NCI-H146 treated with DMSO at 0.1 percent for 48 hours (cell line): ENCODE measurements around the gene APBA1.

Source experiments
- DNase-seq: peaks from one replicate; lab custom pipeline; 2025; ENCODE audit not compliant: unreplicated experiment; lab: John Stamatoyannopoulos, UW

APBA1 gene

DNA sequence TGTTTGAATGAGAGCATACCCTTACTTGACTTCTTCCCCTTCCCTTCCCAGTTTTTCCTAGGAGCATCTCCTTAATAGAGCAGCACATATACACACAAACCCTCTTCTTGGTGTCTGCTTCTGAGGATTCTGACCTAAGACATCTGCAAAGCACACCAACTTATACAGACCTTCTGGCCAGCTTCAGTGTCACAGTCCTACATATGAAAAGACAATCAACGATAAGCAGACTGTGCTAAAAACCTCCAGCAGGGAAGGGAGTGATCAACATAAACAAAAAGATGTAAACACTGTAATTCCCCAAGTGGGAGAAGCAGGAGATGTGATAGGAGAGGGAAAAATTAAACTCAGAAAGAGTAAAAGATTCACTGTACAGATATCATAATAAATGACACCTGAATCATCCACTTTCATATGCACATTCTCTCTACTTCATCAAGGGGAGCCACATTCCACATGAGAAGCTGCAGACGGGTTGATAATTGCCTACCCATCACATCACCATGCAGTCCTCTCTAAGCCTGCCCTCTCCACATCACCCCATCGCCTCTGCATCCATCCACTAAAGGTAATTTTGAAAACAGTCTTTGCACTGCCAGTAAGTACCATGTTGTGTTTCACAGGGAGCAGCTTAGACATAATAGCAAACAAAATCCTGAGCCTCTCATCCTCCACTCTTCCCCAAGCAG lies 13.0 kb downstream of the APBA1 start:
- DNase-seq: no peak

GRCh38 chr9:69657269-69657668 lies 14.9 kb downstream of the APBA1 start:
- DNase-seq: no peak

DNA sequence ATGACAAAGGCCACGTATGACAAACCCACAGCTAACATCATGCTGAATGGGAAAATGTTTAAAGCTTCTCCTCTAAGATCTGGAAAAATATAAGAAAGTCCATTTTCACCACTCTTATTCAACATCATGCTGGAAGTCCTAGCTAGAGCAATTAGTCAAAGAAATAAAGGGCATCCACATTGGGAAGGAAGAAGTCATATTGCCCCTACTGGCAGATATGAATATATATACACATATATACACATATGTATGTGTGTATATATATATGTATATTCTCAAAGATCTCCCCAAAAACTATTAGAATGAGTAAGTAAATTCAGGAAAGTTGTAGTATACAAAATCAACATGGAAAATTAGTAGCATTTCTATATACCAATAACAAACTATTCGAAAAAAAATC lies 17.1 kb downstream of the APBA1 start:
- no peak for DNase-seq

DNA sequence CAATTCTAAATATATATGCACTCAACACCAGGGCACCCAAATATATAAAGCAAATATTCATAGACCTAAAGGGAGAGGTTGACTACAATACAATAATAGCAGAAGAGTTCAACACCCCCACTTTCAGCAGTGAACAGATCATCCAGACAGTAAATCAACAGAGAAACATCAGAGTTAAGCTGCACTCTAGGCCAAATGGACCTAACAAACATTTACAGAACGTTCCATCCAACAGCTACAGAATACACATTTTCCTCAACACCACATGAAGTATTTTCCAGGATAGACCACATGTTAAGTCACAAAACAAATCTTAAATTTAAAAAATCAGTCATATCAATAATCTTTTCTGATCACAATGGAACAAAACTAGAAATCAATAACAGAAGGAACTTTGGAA lies 18.9 kb downstream of the APBA1 start:
- no peak for DNase-seq

DNA sequence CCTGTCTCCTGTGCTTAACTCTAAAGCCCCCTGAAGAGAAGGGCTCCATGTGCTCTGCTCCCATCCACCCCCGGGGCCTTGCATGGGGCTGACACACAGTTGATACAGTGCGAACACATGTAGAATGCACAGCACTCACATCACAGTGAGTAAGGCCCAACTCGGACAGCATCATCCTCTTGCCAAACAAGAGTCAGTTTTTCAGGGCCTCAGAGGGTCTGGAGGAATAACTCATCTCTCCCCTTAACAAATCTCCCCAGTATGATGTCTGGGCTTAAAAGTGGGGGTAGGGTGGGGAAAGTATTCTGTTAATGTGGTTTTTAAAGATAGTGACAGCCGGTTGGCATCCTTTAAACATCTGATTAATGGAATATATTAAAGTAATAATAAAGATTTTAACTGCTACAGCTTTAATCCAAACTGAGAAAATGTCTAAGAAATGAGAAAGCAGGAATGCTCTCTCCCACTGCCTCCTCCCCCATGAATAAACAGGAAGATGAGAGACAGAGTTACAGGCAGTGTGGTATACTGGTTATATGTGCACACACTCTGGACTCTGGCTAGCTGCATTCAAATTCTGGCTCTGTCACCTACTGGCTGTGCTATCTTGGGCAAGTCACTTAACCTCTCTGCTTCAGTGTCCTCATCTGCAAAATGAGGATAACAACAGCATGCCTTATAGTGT lies 22.5 kb downstream of the APBA1 start:
- no peak for DNase-seq

- no peak for DNase-seq
Measured at GRCh38 chr9:69647804-69648203, 24.4 kb downstream of the APBA1 start.

DNA sequence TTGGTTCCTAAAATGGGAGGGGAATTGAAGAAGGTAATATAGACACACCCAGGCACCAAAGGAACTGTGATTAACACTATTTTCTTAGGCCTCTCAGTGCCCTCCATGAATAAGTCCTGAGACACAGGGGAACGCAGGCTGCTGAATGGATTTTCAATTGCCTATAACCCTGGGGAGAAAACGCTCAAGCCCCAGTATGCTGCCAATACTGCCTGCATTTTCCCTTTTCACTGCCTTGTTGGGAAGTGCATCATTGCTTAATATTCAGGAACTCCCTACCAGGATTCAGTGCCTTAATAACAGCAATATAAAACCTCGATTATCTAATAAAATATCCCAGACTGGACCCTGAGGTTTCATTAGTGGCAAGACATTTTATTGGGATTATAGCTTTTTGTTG lies 25.4 kb downstream of the APBA1 start:
- DNase-seq: no peak

GRCh38 chr9:69645488-69645887 lies 26.7 kb downstream of the APBA1 start:
- no peak for DNase-seq

DNA sequence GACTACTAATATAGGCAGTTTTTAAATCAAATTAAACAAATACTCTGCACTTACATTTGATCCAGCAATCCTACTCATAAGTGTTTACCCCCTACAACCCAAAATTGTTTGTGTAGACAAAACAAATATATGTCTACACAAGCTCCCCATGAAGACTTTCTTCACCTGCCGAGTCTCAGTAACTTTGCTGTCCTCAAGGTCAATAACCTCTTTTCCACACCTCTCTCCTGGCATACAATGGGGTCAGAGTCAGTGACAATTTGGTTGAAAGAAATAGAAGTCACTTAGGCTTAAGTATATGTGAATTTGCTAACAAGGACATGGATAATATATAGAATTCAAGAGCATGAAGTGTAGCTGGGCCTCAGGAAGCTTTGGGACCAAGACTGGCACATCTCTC lies 29.1 kb downstream of the APBA1 start:
- no peak for DNase-seq

GRCh38 chr9:69637817-69638200 lies 34.4 kb downstream of the APBA1 start:
- no peak for DNase-seq

DNA sequence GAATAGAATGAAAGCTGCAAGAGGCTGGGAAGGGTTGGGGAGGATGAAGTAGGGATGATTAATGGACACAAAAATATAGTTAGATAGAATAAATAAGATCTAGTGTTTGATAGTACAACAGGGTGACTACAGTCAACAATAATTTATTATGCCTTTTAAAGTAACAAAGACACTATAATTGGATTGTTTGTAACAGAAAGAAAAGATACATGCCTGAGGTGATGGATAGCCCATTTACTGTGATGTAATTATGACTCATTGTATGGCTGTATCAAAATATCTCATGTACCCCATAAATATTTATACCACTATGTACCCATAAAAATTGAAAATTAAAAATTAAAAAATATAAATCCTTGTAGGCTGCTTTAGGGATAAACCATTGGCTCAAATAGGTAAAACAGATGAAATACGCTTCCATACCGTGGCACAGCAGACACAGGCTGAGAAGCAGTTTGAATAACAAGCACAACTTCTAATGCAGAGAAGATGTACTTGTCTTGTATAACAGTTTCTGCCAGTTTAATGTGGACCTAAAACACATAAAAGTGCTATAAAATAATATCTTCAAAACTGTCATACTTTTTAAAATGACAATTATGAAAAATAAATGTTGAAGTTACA lies 34.9 kb downstream of the APBA1 start:
- no peak for DNase-seq

DNA sequence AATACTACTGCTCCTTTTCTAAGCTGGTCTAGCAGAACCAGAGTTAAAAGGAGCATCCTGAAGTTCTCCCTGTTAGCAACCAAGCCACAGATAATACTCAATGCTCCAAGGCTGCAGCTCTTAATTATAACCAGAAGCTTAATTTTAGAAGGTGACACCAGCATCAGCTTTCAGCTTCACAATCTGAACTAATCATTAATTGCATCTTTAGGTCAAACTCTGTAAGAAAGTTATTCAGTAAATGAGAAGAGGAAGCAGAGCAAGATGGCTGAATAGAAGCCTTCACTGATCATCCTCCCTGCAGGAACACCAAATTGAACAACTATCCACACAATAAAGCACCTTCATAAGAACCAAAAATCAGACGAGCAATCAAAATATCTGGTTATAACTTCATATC lies 38.5 kb downstream of the APBA1 start:
- no peak for DNase-seq

GRCh38 chr9:69632768-69633167 lies 39.4 kb downstream of the APBA1 start:
- no peak for DNase-seq

DNA sequence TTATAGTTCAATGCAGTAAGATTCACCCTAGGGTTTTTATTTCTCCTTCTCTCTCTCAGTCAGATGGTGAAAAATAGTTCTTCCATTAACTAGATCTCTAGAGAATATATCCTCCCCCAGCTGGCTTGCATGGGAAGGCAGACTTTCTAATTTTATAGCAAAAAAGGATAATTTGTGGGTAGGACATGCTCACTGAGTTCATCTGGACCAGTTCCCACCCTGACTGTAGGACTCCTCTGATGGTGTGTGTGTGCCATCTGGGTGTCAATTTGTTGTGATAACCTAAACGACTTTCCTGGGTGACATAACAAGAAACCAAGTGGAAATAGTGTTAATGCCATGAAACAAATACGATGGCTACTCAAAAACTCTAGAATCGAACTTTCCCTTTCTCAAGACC lies 44.9 kb downstream of the APBA1 start:
- DNase-seq: no peak

- no peak for DNase-seq
Measured at GRCh38 chr9:69623276-69623675, 48.9 kb downstream of the APBA1 start.

- no peak for DNase-seq
Measured at GRCh38 chr9:69622676-69623075, 49.5 kb downstream of the APBA1 start.

DNA sequence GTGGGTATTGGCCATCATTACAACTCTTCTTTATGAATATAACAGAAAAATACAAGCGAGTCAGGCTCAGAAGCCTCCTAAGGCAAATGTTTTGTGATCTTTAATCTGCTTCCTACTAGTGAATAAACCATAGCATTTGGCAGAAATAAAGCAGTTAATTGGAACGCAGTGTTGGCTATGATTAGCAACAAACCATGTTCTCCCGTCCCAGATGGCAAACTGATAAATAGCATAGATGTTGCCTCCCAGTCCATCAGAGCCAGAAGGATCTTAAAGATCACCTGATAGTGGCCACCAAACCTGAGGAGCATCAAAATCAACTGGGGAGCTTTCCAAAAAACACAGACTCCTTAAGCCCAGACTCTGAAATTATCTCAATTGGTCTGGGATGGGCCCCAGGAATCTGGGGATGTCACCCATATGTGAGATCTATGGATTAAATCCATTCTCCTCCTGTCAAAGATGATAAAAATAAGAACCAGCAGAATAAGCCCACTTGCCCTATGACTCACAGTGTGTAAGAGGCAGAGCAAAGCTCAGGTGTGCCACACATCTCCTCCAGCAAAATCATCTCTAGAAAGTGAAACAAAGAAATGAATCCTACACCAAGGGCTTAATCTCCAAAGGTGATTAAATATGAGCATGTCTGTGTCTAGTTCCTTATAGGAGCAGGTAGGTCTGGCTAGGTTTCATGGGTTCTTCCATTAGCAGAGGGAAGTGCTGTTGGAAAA lies 50.3 kb downstream of the APBA1 start:
- DNase-seq: no peak

DNA sequence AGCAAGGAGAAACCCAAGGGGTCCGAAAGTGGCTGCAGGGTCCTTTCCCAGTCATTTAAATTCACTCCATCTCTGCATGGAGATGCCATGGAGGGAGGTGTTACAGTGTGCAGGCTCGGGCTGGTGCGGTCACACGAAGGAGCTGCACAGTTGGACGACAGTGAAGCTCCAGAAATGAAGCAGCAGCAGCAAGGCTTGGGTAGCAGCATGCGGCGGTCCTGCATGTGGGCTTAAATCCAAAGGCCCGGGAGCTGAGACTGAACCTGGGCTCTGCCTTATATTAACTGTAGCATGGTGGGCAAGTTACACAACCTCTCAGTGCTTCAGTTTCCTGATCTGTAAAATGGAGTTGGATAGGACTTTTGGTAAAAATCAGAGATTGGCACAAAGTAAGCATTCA lies 51.4 kb downstream of the APBA1 start:
- no peak for DNase-seq

DNA sequence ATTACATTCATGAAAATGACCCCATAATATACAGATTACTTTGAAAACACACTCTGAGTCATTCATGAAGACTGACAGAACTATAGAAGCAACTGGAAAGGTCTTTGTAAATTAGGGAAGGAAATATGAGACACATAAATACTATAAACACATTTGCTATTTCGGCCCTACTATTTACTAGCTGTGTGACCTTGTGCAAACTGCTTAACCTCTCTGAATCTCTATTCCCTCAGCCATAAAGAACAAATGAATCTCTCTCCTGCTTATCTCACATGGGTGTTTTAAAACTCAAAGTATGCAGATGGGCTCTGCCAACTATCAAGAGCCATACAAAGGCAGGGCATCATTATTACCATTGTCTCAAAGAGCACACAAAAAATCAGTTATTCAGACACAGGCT lies 52.9 kb downstream of the APBA1 start:
- DNase-seq: no peak

DNA sequence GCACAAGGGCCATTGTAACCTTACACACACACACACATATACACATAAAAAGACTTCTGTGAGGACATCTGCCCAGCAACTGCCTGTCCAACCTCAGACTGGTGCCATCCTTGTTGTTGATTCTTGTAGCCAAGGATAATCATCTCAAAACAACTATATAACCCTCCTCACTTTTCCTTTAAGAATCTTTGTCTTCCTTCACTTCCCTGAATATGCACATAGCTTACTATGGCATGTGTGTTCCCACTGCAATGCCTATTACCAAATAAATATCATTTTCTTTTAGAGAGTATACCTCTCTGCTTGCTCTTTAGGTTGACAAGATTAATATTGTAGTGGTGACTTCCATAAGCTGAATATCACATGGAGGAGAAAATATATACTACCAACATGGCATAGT lies 55.2 kb downstream of the APBA1 start:
- no peak for DNase-seq

DNA sequence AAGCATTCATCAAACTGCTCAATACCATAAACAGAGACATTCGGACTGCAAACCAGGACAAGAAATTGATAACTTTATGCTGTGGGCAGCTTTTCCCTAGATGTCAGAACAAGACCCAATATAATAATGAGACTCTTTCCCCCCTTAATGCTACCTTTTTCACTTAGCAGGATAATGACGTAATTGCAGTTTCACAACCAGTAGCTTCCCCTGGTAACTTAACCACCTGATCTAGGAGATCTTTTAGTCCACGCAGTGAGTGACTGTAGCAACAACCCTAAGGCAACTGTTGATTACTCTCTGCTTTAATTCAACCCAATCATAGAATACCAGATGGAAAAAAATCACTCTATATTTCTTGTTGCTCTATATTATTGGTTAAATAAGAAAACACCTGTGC lies 56.3 kb downstream of the APBA1 start:
- DNase-seq: no peak

GRCh38 chr9:69611221-69611620 lies 61.0 kb downstream of the APBA1 start:
- no peak for DNase-seq
